ENCODE data around the gene LYPLAL1. TPM values are rescaled to one million over a fixed set of nuclear protein-coding genes. Genes with fewer than 3 reads are reported as not detected.

LYPLAL1 gene
- total RNA-seq, 1 experiment from 2014 or later: 20.7 TPM

GRCh38 chr1:219151467-219151866, 22.2 kb upstream of the LYPLAL1 start:
- ChIA-PET CTCF (no interaction called here), POLR2A (no interaction called here)
- H3K27ac Mint-ChIP-seq: no peak overlapping the region
- no peak overlapping the region for H3K4me3 Mint-ChIP-seq
- no peak for DNase-seq (ENCODE audit: low spot score)
- TF ChIP-seq OVOL2 (CRISPR knock-in tag; IDR thresholded peaks at IDR 0.05; ENCODE audit: borderline replicate concordance) (no peak), ZNF423 (CRISPR knock-in tag; IDR thresholded peaks at IDR 0.05) (no peak), ATF6 (CRISPR knock-in tag; IDR thresholded peaks at IDR 0.05) (no peak), NFE2L1 (CRISPR knock-in tag; IDR thresholded peaks at IDR 0.05) (no peak), ARID4B (CRISPR knock-in tag; IDR thresholded peaks at IDR 0.05; ENCODE audit: borderline replicate concordance) (no peak), MAX (CRISPR knock-in tag; IDR thresholded peaks at IDR 0.05) (no peak), ZNF396 (CRISPR knock-in tag; IDR thresholded peaks at IDR 0.05; ENCODE audit: borderline replicate concordance) (no peak), E2F5 (CRISPR knock-in tag; IDR thresholded peaks at IDR 0.05) (no peak), ZNF671 (CRISPR knock-in tag; IDR thresholded peaks at IDR 0.05) (no peak)
- no peaks in the 10 kb centered on the region for H3K36me3 Mint-ChIP-seq
- no peak for ATAC-seq
- H3K4me1 Mint-ChIP-seq: peaks cover 7% of the 10 kb centered on the region; the same call in 1 of the 2 replicates
- no peaks in the 10 kb centered on the region for H3K9me3 Mint-ChIP-seq
- H3K27me3 Mint-ChIP-seq (ENCODE audit: low read depth): no peaks in the 10 kb centered on the region

GRCh38 chr1:219152751-219153150, 20.9 kb upstream of the LYPLAL1 start:
- H3K27me3 Mint-ChIP-seq (ENCODE audit: low read depth): no peaks in the 10 kb centered on the region
- ATAC-seq (no peak), DNase-seq (ENCODE audit: low spot score) (no peak)
- CTCF ChIA-PET: no interaction called here
- H3K36me3 Mint-ChIP-seq: no peaks in the 10 kb centered on the region
- no peaks in the 10 kb centered on the region for H3K4me1 Mint-ChIP-seq
- H3K4me3 Mint-ChIP-seq: no peak overlapping the region
- H3K9me3 Mint-ChIP-seq: no peaks in the 10 kb centered on the region
- POLR2A ChIA-PET: no interaction called here
- no peak overlapping the region for H3K27ac Mint-ChIP-seq
- TF ChIP-seq CREB1 (CRISPR knock-in tag; IDR thresholded peaks at IDR 0.05) (no peak), PRDM15 (CRISPR knock-in tag; IDR thresholded peaks at IDR 0.05) (no peak), ATF3 (CRISPR knock-in tag; conservative IDR thresholded peaks at IDR 0.05) (no peak), ZBTB43 (CRISPR knock-in tag; IDR thresholded peaks at IDR 0.05) (no peak), AFF4 (CRISPR knock-in tag; IDR thresholded peaks at IDR 0.05; ENCODE audit: borderline replicate concordance) (no peak), HMGA2 (CRISPR knock-in tag; IDR thresholded peaks at IDR 0.05) (no peak), ZNF317 (CRISPR knock-in tag; IDR thresholded peaks at IDR 0.05; ENCODE audit: borderline replicate concordance, low read depth) (no peak), PREB (CRISPR knock-in tag; IDR thresholded peaks at IDR 0.05; ENCODE audit: borderline replicate concordance) (no peak)

Measured in WTC11 (cell line).